Panc1 (cell line): ENCODE data around the gene TET3.

ENCODE experiments used
- CTCF ChIP-seq: fragments of 450-650 bp; IDR thresholded peaks from 2 replicates; pipeline ENCODE4 v1.5.1; 2017; ENCODE audit warnings: mild to moderate bottlenecking
- POLR2AphosphoS5 ChIP-seq: IDR thresholded peaks from 2 replicates; pipeline ENCODE4 v1.6.1; 2012; ENCODE audit warnings: mild to moderate bottlenecking, low read depth, low read length, moderate library complexity
- REST ChIP-seq, 2 experiments: IDR thresholded peaks; 2 replicates each; pipeline ENCODE4 v1.6.1; 2011 to 2012; ENCODE audit warnings: low read depth in 2 of 2, control low read depth in 1 of 2, low read length in 1 of 2, mild to moderate bottlenecking in 1 of 2, moderate library complexity in 1 of 2; ENCODE audit not compliant: insufficient read depth in 1 of 2
- TCF7L2 ChIP-seq: IDR thresholded peaks from 2 replicates; pipeline ENCODE4 v1.6.1; 2011; ENCODE audit warnings: mild to moderate bottlenecking, low read depth, low read length, inconsistent platforms

GRCh38 chr2:73937103-73937885 lies 47.4 kb upstream of the TET3 start:
- TF ChIP-seq TCF7L2 (no peak), CTCF (no peak), POLR2AphosphoS5 (no peak), REST (IDR thresholded peaks at IDR 0.05; ENCODE audit: insufficient read depth in 1 of 2, low read depth in 2 of 2, low read length in 1 of 2) (no peak)
